ENCODE results near the gene C2CD2L.

Gene C2CD2L

GRCh38 chr11:119088406-119088805 is 18.7 kb upstream of the C2CD2L start:
- H3K27ac ChIP-seq: no peak overlapping the region
- TF ChIP-seq ZFX (IDR thresholded peaks at IDR 0.05; ENCODE audit: borderline replicate concordance) (no peak), CTCF (IDR thresholded peaks at IDR 0.05) (no peak)

GRCh38 chr11:119089319-119089718 is 17.8 kb upstream of the C2CD2L start:
- no peak overlapping the region for H3K27ac ChIP-seq
- no peak for TF ChIP-seq ZFX (IDR thresholded peaks at IDR 0.05; ENCODE audit: borderline replicate concordance)
- TF ChIP-seq CTCF (IDR thresholded peaks at IDR 0.05): no peak

DNA sequence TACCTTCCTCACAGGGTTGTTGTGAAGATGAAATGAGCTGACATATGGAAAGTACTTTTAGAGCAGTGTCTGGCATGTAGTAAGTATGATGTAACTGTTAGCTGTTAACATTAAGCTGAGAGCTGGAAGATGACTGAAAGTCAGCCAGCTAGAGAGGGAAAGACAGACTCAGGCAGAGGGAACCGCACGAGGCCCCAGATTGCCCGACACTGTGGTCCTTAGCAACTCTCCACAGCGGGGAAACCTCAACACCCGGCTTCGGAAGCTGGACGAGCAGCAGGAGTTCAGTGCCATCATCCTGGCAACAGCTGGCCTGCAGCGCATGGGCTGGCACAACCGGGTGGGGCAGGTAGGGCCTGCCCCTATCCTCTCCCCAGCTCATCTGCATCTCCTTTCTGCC is 16.0 kb upstream of the C2CD2L start:
- peak overlapping the region; percentile 99 for H3K27ac ChIP-seq
- TF ChIP-seq ZFX (IDR thresholded peaks at IDR 0.05; ENCODE audit: borderline replicate concordance): no peak
- no peak for TF ChIP-seq CTCF (IDR thresholded peaks at IDR 0.05)

- TF ChIP-seq CTCF (IDR thresholded peaks at IDR 0.05) (no peak), ZFX (IDR thresholded peaks at IDR 0.05; ENCODE audit: borderline replicate concordance) (no peak)
- peak overlapping the region; percentile 99 for H3K27ac ChIP-seq
Observed at GRCh38 chr11:119091966-119092879, 14.9 kb upstream of the C2CD2L start.

- TF ChIP-seq CTCF (IDR thresholded peaks at IDR 0.05) (no peak), ZFX (IDR thresholded peaks at IDR 0.05; ENCODE audit: borderline replicate concordance) (no peak)
- peak overlapping the region; percentile 99 for H3K27ac ChIP-seq
Observed at GRCh38 chr11:119092880-119093842, 14.0 kb upstream of the C2CD2L start.

DNA sequence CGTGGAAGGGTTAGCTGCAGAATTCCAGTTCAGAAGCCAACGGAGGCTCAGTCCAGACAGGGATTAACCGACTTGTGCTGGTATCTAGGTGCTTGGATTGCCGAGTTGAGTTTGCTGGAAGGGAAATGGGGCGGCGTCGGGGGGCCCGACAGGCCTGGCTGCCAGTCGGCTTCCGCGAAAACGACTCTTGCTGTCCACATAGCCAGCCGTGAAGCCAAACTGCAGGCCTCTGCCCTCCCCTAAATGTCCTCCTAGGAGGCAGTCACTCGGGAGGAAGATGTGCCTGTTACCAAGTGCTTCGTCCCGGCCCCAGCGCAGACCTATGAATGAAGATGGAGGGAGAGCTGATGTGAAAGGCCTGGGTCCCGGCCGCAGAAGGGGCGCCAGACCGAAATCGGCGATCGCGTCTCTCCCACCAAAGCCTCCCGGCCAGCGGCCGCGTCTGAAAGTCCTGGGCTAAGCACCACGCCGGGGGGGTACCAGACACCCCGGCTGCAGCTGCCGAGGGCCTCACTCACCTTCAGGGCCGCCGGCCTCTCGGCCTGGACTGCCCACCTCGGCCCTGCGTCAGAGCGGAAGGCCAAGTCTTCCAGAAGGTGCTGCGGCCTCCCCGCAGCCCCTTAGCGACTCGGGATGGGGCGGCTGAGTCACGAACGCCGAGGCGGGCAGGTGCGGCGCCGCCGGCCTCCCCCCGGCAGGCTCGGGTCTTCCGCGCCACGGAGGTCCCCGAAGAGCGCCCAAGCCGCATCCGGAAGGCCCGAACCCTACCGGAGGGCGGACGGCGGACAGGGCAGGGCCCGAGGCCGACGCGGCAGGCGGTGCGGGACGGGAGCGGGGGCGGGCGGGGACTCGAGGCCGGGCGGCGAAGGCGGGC is 13.0 kb upstream of the C2CD2L start:
- H3K27ac ChIP-seq: peak overlapping the region; percentile 99
- TF ChIP-seq ZFX (IDR thresholded peaks at IDR 0.05; ENCODE audit: borderline replicate concordance) (no peak), CTCF (IDR thresholded peaks at IDR 0.05) (no peak)

All from 22Rv1 (cell line).